GM18907 (cell line): ENCODE data around the gene GINS3.
"Not testable (repeated sequence)": the region's sequence is repeated elsewhere in the genome, so short reads cannot be mapped to it uniquely, and the experiment has no call there.

Source experiments
- ATAC-seq: cut with Tn5 transposase; IDR thresholded peaks from one replicate; pipeline ENCODE4 v1.9.1; 2021; ENCODE audit warnings: mild to moderate bottlenecking, moderate library complexity; ENCODE audit not compliant: unreplicated experiment

GINS3 gene

GRCh38 chr16:58385218-58385773 lies 7.0 kb upstream of the GINS3 start:
- ATAC-seq, result no peak

GRCh38 chr16:58389724-58390123 lies 2.5 kb upstream of the GINS3 start:
- no peak for ATAC-seq

- peak; percentile 36 for ATAC-seq
Measured at GRCh38 chr16:58393138-58393504, 850 bp downstream of the GINS3 start.

- ATAC-seq, result not testable (repeated sequence)
Measured at GRCh38 chr16:58396897-58397296, 4.6 kb downstream of the GINS3 start.

GRCh38 chr16:58399718-58400633 lies 7.7 kb downstream of the GINS3 start:
- ATAC-seq, result no peak

GRCh38 chr16:58401305-58401704 lies 9.0 kb downstream of the GINS3 start:
- ATAC-seq, result not testable (repeated sequence)

GRCh38 chr16:58402796-58403195 lies 10.5 kb downstream of the GINS3 start:
- no peak for ATAC-seq

GRCh38 chr16:58409316-58409973 lies 17.2 kb downstream of the GINS3 start:
- ATAC-seq, result no peak

- ATAC-seq, result no peak
Measured at GRCh38 chr16:58411336-58411735, 19.1 kb downstream of the GINS3 start.

- ATAC-seq, result no peak
Measured at GRCh38 chr16:58411736-58412614, 19.7 kb downstream of the GINS3 start.

GRCh38 chr16:58412615-58412970 lies 20.3 kb downstream of the GINS3 start:
- ATAC-seq, result not testable (repeated sequence)

- ATAC-seq, result no peak
Measured at GRCh38 chr16:58413359-58413758, 21.1 kb downstream of the GINS3 start.

GRCh38 chr16:58415003-58415402 lies 22.7 kb downstream of the GINS3 start:
- ATAC-seq, result no peak

- not testable (repeated sequence) for ATAC-seq
Measured at GRCh38 chr16:58415961-58416360, 23.7 kb downstream of the GINS3 start.

GRCh38 chr16:58417035-58417434 lies 24.8 kb downstream of the GINS3 start:
- ATAC-seq, result no peak

GRCh38 chr16:58417600-58417999 lies 25.3 kb downstream of the GINS3 start:
- ATAC-seq, result no peak

GRCh38 chr16:58418026-58418425 lies 25.8 kb downstream of the GINS3 start:
- ATAC-seq, result no peak

GRCh38 chr16:58418601-58419000 lies 26.3 kb downstream of the GINS3 start:
- no peak for ATAC-seq

- ATAC-seq, result no peak
Measured at GRCh38 chr16:58419241-58419990, 27.1 kb downstream of the GINS3 start.

GRCh38 chr16:58421059-58421458 lies 28.8 kb downstream of the GINS3 start:
- no peak for ATAC-seq
